HG02678 (cell line): ENCODE measurements around the gene PRF1.
"Not testable (repeated sequence)": the region's sequence is repeated elsewhere in the genome, so short reads cannot be mapped to it uniquely, and the experiment has no call there.

Experiments used
- ATAC-seq: cut with Tn5 transposase; IDR thresholded peaks from one replicate; pipeline ENCODE4 v1.9.1; 2021; ENCODE audit warnings: mild to moderate bottlenecking, moderate library complexity; ENCODE audit not compliant: unreplicated experiment

PRF1 gene

DNA sequence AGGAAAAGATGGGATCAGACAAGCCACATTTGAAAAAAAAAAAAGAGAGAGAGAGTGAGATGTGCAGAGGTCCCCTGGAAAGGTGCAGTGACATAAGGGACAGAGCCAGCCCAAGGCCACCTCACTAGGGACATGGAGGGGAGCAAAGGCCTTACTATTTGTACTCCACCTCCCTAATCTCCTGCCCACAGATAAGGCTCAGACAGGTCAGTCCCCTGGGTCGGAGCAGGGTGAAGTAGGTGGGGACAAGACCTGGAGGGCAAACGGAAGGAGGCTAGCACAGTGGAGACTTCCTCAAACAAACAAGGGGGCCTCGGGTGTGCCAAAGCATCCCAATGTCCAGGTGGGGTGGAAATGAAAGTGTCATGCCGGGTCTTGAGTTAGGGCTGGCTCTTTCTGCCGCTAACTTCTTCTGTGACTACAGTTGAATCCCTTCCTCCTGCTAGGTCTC, 7.0 kb downstream of the PRF1 start:
- ATAC-seq = no peak

DNA sequence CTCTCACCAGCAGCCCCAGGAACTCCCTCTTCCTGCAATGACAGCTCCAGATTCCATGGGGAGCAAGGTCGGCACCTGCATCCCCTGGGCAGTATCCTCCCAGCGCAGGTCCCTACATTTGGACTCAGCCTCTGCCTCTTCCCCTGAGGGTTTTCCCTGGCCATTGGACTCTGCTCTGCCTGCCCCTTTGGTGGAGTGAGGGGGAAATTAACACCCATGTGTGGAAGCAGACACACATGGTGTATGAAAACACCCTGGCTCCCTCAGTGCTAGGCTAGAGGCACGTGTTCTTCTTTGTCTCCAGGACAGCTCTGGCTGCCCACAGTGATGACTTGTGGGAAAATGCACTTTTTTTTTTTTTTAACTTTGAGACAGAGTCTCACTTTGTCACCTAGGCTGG, 8.4 kb downstream of the PRF1 start:
- no peak for ATAC-seq

DNA sequence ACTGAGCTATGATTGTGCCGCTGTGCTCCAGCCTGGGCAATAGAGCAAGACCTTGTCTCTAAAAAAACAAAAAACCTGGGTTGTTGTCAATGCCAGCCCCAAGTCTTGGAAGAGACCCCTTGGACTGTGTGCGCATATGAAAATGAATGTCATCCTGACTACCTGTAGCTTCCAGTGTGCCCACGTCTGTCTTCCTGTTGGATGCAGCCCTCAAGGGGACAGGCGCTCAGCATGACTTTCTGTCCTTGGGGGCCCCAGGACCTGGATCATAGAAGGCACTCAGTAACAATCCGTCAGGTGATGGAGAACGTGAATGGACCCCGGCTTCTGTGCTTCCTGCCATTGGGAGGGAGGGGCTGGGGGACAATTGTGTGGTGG, 9.0 kb downstream of the PRF1 start:
- no peak for ATAC-seq

DNA sequence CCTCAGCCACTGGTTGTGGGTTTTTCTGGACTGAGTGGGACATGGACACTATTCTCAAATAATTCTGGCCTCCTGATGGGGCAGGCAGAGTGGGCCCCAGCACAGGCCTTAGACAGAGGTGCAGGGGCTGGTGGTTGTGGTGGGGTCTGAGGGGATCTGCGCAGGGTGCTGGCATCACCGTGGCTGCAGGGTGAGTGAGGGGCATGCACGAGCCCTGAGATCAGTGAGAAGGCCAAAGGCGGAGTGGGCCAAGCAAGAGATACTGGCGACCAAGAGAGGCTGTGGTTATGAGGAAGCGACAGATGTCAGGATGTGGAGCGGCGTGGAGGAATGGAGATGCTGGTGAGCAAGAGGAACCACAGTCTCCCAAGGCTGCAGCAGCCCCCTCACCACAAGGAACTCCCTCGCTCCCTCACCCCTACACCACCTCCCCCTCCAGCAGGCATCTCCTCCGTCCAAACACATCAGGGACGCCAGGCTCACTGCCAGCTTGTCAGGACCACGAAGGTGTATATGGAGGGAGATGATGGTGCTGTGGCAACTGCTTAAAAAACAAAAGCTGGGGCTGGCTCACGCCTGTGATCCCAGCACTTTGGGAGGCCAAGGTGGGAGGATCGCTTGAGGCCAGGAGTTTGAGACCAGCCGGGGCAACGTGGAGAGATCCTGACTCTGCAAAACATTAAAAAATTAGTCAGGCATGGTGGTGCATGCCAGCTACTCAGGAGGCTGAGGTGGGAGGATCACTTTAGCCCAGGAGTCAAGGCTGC, 9.6 kb downstream of the PRF1 start:
- no peak for ATAC-seq

DNA sequence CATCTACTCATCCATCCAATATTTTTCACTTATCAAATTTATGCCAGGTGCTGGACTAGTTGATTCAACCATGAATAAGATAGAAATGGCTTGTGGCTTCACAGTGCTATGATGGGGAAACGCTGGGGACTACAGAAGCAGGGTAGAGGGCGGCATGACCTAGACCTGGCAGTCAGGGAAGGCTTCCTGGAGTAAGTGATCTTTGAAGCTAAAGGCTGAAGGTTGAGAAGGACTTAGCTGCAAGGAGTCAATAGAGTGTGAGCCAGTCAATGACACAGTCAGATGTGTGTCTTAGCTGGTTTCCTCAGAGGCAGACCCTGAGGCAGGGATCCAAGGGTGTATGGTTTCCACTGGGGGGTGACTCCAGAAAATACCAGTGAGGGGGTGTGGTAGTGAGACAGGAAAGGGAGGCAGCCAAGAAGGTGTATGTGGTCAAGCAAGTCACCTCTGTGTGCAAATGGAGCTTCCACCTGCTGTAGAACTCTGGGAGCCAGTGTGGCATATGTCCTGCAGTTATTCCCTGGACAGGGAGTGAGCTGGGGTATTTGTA, 10.3 kb downstream of the PRF1 start:
- no peak for ATAC-seq

DNA sequence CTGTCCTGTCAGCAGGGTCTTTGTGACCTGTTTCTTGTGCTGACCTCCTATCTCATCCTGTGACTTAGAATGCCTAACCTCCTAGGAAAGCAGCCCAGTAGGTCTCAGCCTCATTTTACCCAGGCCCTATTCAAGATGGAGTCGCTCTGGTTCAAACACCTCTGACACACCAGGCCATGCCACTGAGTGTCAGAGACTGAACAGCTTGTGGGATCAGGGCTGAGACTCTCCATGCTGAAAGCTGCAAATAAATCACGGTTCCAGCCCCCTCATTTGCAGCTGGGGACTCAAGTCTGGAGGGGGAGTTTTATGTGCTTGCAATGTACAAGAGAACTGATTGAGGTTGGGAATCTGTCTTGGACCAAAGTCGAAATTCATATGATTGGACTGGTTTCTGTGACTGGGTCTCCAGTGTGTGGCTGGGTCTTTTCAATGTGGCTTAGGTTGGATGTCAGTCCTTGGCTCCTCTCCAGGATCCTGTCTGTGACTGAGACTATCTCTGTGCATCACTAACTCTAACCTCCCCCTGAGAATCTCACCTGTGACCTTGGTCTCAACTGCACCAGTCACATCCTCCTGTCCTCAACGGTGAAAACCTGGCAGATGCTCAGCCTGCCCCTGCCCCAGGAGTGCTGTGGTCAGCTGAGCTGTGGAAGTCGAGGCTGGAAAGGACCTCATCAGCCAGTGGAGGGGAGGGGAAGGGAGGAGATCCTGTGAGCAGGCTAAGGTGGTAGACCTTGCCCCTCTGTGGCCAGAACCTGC, 11.7 kb downstream of the PRF1 start:
- no peak for ATAC-seq

DNA sequence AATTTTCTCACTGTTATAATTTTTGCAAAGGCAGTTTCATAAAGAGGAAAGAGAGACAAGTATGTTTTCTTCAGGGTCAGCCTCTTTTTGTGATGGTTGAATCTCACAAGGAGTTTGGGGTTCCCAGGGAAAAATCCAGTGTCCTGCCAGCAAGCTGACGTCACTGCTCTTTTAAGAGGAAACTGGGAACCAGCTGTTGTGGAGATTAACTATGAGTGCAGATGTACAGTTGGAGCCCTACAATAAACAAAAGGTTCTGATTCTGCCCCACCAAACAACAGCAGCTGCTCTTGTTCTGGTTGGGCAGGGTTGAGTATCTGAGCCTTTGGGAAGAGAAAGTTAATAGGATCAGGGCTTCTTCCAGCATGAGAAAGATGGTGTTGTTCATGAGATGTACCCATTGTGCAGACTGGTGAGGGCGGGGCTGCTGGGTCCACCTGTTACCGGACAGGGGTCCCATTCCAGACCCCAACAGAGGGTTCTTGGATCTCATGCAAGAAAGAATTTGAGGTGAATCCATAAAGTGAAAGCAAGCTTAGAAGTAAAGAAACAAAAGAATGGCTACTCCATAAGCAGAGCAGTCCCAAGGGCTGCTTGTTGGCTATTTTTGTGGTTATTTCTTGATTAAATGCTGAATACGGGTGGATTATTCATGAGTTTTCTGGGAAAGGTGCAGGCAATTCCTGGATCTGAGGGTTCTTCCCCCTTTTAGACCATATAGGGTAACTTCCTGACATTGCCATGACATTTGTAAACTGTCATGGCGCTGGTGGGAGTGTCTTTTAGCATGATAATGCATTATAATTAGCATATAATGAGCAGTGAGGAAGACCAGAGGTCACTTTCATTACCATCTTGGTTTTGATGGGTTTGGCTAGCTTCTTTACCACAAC, 12.5 kb downstream of the PRF1 start:
- ATAC-seq = no peak

DNA sequence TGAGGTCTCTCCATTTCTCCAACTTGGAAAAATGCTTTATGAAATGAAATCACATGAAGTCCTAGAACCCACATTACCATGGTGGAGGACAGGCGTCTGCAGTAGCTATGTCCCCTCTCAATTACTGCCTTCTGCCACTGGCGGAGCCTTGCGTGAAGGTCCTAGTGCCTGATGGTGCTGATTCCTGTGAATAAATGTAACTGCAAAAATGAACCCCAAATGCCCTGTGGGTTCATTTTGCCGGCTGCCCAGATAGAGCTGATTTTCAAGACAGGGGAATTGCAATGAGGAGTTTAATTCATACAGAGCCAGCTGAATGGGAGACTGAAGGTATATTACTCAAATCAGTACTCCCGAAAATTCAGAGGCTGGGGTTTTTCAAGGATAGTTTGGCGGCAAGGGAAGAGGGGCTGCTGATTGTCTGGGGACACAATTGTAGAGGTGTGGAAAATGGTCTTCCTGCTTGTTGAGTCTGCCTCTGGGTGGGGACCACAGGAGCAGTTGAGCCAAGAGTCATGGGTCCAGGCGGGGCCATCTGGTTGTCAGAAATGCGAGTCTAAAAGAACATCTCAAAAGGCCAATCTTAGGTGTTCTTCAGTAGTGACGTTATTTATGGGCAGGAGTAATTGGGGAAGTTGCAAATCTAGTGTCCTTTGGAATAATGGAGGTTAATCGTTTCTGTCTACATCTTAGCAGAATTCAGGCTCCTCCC, 13.5 kb downstream of the PRF1 start:
- ATAC-seq = no peak

DNA sequence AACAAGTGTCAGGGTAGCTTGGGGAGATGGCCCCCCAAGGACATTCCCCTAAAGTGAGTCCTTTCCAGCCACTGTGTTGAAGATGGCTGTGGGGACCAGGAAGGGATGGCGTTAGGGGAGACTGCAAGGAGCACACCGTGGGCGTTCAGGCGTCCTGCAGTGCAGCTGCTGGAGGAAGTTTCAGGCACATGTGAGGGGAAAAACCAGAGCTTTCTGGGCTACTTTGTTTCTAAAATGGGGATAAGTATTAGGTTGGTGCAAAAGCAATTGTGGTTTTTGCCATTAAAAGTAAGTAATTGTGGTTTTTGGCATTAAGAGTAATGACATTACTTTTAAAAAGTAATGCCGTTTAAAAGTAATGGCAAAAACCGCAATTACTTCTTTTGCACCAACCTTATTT, 14.3 kb downstream of the PRF1 start:
- ATAC-seq = no peak

DNA sequence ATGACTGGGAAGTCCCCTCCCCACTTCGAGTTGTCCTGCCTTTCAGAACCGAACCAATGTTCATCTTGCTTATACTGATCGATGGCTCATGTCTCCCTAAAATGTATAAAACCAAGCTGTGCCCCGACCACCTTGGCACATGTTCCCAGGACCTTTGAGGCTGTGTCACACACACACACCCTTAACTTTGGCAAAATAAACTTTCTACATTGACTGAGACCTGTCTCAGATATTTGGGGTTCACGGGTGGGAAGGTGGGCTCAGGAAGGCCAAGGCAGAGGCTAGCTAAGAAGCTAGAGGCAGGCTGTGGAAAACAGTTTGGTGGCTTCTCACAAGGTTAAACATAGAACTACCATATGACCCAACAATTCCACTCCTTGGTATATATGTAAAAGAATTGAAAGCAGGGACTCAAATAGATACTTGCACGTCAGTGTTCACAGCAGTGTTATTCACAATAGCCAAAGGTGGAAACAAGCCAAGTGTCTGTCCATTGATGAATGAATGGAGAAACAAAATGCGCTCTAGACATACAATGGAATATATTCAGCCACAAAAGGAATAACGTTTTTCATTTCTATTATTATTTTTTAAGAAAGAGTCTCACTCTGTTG, 15.4 kb downstream of the PRF1 start:
- ATAC-seq = peak; percentile 59

DNA sequence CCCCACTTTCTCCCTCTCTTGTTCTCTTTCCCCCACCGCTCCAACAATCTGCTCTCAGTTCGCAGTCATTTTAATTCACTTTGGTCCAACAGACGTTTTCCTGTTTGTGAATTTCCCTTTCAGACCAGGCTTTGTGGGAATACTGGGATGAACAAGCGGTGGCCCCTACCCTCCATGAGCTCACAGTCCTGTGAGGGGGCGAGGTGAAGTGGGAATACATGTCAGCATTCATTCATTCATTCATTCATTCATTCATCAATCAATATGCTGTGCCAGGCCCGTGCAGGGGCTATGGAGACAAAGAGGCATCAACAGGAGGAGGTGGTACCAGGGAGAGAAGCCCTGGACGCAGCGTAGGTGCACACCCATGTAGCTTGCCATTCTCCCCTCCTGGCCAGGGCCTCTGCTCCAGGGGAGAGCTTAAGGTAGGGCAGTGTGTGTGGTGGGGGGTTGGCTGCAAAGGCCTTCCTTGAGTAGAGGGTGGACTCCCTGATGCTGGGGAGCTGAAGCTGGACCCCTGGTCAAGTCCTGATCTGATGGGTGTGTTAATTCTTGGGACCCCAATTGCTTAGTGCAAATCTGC, 16.1 kb downstream of the PRF1 start:
- ATAC-seq = no peak

DNA sequence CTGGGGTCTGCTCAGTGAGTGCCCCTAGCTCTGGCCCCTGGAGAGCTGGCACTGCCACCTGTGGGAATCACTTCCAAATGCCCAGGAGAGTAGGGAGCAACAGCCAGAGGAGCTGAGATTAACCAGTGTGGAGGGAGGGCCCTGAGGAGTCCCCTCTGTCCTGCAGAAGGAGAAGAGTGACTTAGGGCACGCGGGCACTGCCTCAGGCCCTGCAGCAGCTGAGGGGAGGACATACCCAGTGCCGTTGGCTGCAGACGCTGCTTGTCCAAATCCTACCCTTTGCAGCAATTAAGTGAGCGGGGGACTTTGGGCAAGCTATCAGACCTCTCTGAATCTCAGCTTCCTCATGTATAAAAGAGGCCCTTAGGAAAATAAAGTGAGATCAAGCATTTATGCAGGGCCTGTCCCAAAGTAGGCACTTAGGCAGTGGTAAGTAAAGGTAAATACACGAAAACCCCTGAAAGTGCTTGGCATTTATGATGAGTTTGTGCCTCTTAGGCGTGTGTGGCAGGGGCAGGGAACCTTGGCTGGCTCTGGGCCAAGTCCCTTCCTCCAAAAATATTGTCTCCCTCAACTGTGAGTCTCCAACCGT, 16.9 kb downstream of the PRF1 start:
- ATAC-seq = no peak

DNA sequence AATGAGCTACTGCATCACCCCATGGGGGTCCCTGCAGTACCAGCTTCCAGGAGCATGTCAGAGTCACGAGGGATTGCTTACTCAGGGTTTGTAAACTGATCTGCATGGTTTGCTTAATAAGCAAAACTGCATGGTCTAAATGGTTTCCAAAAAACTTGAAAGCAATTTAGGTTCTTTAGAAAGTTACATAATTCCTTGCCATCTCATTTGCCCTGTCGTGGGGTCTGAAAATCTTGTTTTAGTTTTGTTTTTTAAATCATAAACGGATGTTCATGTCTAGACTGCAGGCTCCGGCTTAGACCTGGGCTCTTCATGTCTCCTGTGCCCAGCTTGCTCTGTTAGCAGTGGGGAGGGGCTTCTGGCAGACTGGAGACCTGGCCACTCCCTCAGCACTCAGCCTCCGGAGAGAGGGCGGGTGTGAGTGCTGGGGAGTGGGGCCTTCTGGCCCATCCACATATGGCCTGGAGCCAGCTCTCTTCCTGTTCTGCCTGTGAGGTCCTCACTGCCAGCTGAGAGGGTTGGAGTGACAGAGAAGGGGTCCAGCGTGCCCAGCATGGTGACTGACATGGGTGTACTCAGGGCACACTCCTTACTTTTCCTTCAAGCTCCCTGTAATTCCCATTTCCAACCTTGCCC, 17.5 kb downstream of the PRF1 start:
- ATAC-seq = peak; percentile 67

DNA sequence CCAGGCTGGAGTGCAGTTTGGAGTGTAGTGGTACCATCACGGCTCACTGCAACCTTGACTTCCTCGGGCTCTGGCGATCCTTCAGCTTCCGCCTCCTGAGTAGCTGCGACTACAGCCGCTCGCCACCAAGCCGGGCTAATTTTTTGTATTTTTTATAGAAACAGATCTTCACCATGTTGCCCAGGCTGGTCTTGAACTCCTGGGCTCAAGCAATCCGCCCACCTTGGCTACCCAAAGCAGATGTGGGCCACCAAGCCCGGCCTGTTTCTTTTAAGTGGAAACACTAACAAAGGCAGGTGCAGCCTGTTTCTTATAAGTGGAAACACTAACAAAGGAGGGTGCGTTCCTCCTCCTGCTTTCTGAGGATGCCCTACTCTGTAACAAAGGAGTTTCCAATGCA, 18.2 kb downstream of the PRF1 start:
- no peak for ATAC-seq

DNA sequence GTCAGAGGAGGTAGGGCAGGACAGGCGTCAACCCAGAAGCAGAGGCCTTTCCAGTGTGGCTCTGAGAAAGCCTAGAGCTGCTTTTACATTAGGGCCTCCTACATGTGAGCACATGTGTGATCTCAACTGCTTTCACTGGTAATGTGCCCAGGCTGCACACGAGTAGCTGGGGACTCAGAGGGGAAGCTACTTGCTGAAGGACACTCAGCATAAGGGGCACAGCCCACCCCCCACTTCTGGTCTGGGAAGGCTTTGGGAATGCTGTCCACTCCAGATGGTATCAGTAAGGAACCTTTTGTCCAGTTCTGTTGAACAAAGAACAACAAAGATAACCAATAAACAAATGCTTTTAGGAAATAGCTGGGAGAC, 18.9 kb downstream of the PRF1 start:
- no peak for ATAC-seq

DNA sequence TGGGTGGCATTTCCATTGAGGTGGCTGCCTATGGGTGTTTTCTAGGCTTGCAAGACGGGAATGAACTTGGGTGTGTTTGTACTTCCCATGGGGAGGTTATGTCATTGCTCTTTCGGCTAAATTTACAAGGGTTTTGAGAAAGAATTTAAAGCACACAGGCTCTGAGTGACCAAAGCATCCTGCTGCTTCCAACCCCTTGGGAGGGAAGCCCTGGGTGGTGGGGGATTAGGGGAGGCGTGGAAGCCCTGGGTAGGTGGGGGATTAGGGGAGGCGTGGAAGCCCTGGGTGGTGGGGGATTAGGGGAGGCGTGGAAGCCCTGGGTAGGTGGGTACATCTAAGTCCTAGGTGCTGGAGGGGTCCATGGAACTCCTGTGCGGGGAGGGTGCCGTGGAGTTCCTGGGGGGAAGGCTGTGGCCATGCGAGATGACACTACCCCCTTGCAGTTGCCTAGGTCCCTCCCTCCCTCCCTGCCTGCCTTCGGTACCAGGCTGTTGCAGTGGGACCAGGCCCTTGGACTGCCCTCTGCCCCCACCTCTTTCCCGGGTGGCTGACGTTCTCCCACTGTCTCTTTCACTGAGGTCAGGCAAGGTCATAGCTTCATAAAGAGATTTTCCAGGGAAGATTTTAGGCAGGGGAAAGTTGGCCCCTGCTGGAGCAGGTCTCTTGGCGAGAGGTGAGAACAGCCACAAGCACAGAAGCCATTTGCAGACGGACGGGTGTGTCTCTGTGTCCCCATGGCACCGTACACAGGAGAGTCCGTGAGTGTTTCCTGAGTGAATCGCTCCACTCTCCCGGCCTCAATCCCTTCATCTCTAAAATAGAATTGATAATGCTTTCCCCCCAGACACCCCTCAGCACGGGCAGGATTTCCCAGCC, 19.5 kb downstream of the PRF1 start:
- no peak for ATAC-seq

DNA sequence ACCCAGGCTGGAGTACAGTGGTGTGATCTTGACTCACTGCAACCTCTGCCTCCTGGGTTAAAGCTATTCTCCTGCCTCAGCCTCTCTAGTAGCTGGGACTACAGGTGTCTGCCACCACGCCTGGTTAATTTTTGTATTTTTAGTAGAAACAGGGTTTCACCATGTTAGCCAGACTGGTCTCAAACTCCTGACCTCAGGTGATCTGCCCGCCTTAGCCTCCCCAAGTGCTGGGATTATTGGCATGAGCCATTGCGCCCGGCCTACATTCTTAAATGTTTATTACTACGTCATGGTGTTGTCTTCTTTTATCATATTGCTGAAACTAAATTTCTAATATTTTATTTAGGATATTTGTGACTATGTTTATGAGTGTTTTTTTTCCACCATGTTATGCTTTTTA, 21.4 kb downstream of the PRF1 start:
- not testable (repeated sequence) for ATAC-seq
